H1 (cell line): ENCODE measurements around the gene FAM120C. TPM values are rescaled to one million over a fixed set of nuclear protein-coding genes. Genes with fewer than 3 reads are reported as not detected.

Experiments
- CTCF ChIA-PET: fragments of 300-600 bp; sonication (Branson Sonifier 250); formaldehyde crosslinking; loops from one replicate; lab custom pipeline; 2021; ENCODE audit not compliant: partially characterized antibody; lab: Charles Lee
- POLR2A ChIA-PET: fragments of 300-600 bp; sonication (Branson Sonifier 250); formaldehyde crosslinking; loops from one replicate; lab custom pipeline; 2021; ENCODE audit warnings: inconsistent platforms; ENCODE audit not compliant: partially characterized antibody; lab: Charles Lee
- DNase-seq, 2 experiments: peaks; one replicate each; pipeline versions ENCODE4 v3.0.0 to v3.0.0-alpha.2; 2010 to 2022; ENCODE audit warnings: low spot score in 2 of 2, low read depth in 1 of 2, mixed read lengths in 1 of 2
- FAIRE-seq: peaks from 2 replicates; lab custom pipeline; 2011; peaks lifted over from hg19 to GRCh38; lab: Jason Lieb, UNC
- H2AFZ ChIP-seq: 2 replicates; pipeline ENCODE4 v1.8.1; 2012; ENCODE audit warnings: low read length, inconsistent platforms
- H2AK5ac ChIP-seq: 2 replicates; pipeline ENCODE4 v1.6.1; 2013; ENCODE audit warnings: low read depth, low read length
- H2BK120ac ChIP-seq: replicated peaks from 2 replicates; pipeline ENCODE3; 2013; ENCODE audit warnings: low read depth, low read length, inconsistent platforms
- H2BK12ac ChIP-seq: 2 replicates; pipeline ENCODE4 v1.6.1; 2013; ENCODE audit warnings: low read depth, low read length
- H2BK15ac ChIP-seq: 2 replicates; pipeline ENCODE4 v1.6.1; 2013; ENCODE audit warnings: low read length
- H2BK20ac ChIP-seq: 2 replicates; pipeline ENCODE4 v1.6.1; 2013; ENCODE audit warnings: low read length
- H2BK5ac ChIP-seq: 2 replicates; pipeline ENCODE4 v1.6.1; 2013; ENCODE audit warnings: low read depth, low read length
- H3K14ac ChIP-seq: 2 replicates; pipeline ENCODE4 v1.6.1; 2013; ENCODE audit warnings: inconsistent platforms; ENCODE audit not compliant: insufficient read length
- H3K18ac ChIP-seq: 2 replicates; pipeline ENCODE4 v1.6.1; 2013; ENCODE audit warnings: low read length; ENCODE audit errors: extremely low read depth
- H3K23ac ChIP-seq: 2 replicates; pipeline ENCODE4 v1.6.1; 2013; ENCODE audit warnings: inconsistent platforms; ENCODE audit not compliant: insufficient read length
- H3K23me2 ChIP-seq: 2 replicates; pipeline ENCODE4 v1.6.1; 2013; ENCODE audit warnings: low read depth, low read length
- H3K27ac ChIP-seq: 2 replicates; pipeline ENCODE4 v1.6.1; 2011; ENCODE audit warnings: low read depth, low read length, inconsistent platforms
- H3K27me3 ChIP-seq, 4 experiments: replicated peaks in 1 of 4; 1 replicate in 1 of 4; 2 replicates in 3 of 4; pipeline versions ENCODE4 v1.6.1 to v1.8.1; 2011 to 2013; ENCODE audit warnings: low read length in 3 of 4, mild to moderate bottlenecking in 3 of 4, inconsistent platforms in 2 of 4, mixed read lengths in 2 of 4, moderate library complexity in 1 of 4; ENCODE audit not compliant: control insufficient read depth in 3 of 4, insufficient read depth in 3 of 4; ENCODE audit errors: extremely low read depth in 1 of 4
- H3K36me3 ChIP-seq, 4 experiments: 2 replicates each; pipeline versions ENCODE4 v1.6.1 to v1.8.1; 2011 to 2013; ENCODE audit warnings: mild to moderate bottlenecking in 4 of 4, low read length in 3 of 4, moderate library complexity in 2 of 4, control low read depth in 1 of 4, inconsistent platforms in 1 of 4; ENCODE audit not compliant: insufficient read depth in 4 of 4, control insufficient read depth in 2 of 4
- H3K4ac ChIP-seq: replicated peaks from 2 replicates; pipeline ENCODE3; 2013; ENCODE audit warnings: low read length, low read depth, mixed read lengths, inconsistent platforms; ENCODE audit not compliant: insufficient read length
- H3K4me1 ChIP-seq, 4 experiments: replicated peaks in 1 of 4; 1 replicate in 1 of 4; 2 replicates in 3 of 4; pipeline versions ENCODE4 v1.6.1 to v1.8.1; 2011 to 2013; ENCODE audit warnings: low read length in 3 of 4, inconsistent platforms in 2 of 4, mixed read lengths in 1 of 4; ENCODE audit not compliant: insufficient read depth in 4 of 4, control insufficient read depth in 3 of 4
- H3K4me2 ChIP-seq, 2 experiments: 2 replicates each; pipeline versions ENCODE4 v1.6.1 to v1.8.1; 2011 to 2013; ENCODE audit warnings: low read depth in 2 of 2, low read length in 2 of 2, control low read depth in 1 of 2, inconsistent platforms in 1 of 2, mild to moderate bottlenecking in 1 of 2; ENCODE audit not compliant: insufficient read depth in 1 of 2
- H3K4me3 ChIP-seq, 4 experiments: fragments of 200-600, 300-600 bp in 1 of 4; sonication (generic), shearing (Covaris generic), sonication (Bioruptor Twin) in 1 of 4; 2 replicates each; pipeline versions ENCODE4 v1.5.1 to v1.8.1; 2011 to 2016; ENCODE audit warnings: low read length in 4 of 4, low read depth in 3 of 4, control low read depth in 2 of 4, inconsistent platforms in 2 of 4, mild to moderate bottlenecking in 2 of 4, mixed read lengths in 1 of 4, moderate library complexity in 1 of 4; ENCODE audit not compliant: insufficient read depth in 2 of 4; ENCODE audit errors: extremely low read depth in 1 of 4
- H3K56ac ChIP-seq: replicated peaks from 2 replicates; pipeline ENCODE3; 2013; ENCODE audit warnings: low read depth, mild to moderate bottlenecking, mixed read lengths, low read length, inconsistent platforms; ENCODE audit not compliant: insufficient read length
- H3K79me1 ChIP-seq: 2 replicates; pipeline ENCODE4 v1.6.1; 2013; ENCODE audit warnings: low read depth, low read length, control low read depth
- H3K79me2 ChIP-seq, 2 experiments: 2 replicates each; pipeline versions ENCODE4 v1.6.1 to v1.8.1; 2012 to 2013; ENCODE audit warnings: low read length in 2 of 2, mild to moderate bottlenecking in 2 of 2, inconsistent platforms in 1 of 2; ENCODE audit not compliant: insufficient read depth in 2 of 2, control insufficient read depth in 1 of 2
- H3K9ac ChIP-seq, 4 experiments: replicated peaks in 1 of 4; 1 replicate in 1 of 4; 2 replicates in 3 of 4; pipeline versions ENCODE4 v1.6.1 to v1.8.1; 2011 to 2013; ENCODE audit warnings: low read depth in 3 of 4, low read length in 3 of 4, control low read depth in 2 of 4, mild to moderate bottlenecking in 2 of 4, moderate library complexity in 2 of 4, inconsistent platforms in 1 of 4; ENCODE audit errors: extremely low read depth in 1 of 4
- H3K9me3 ChIP-seq, 2 experiments: 2 replicates each; pipeline versions ENCODE4 v1.6.1 to v1.8.1; 2012 to 2013; ENCODE audit warnings: mild to moderate bottlenecking in 2 of 2, moderate library complexity in 2 of 2, control low read depth in 1 of 2, inconsistent platforms in 1 of 2, low read depth in 1 of 2, low read length in 1 of 2, mixed read lengths in 1 of 2; ENCODE audit not compliant: insufficient read depth in 2 of 2
- H4K20me1 ChIP-seq, 2 experiments: replicated peaks in 1 of 2; 2 replicates each; pipeline versions ENCODE3 to v1.8.1; 2011 to 2013; ENCODE audit warnings: inconsistent platforms in 2 of 2, low read length in 2 of 2, mild to moderate bottlenecking in 1 of 2; ENCODE audit not compliant: insufficient read depth in 2 of 2, control insufficient read depth in 1 of 2
- H4K5ac ChIP-seq: 2 replicates; pipeline ENCODE4 v1.6.1; 2013; ENCODE audit warnings: low read length, low read depth, mixed read lengths, inconsistent platforms; ENCODE audit not compliant: insufficient read length
- H4K8ac ChIP-seq: 2 replicates; pipeline ENCODE4 v1.8.0; 2013; ENCODE audit warnings: mild to moderate bottlenecking, moderate library complexity, low read length, inconsistent platforms; ENCODE audit not compliant: insufficient read depth; ENCODE audit errors: extremely low read depth
- H4K91ac ChIP-seq: replicated peaks from 2 replicates; pipeline ENCODE3; 2013; ENCODE audit warnings: low read length, mixed read lengths, inconsistent platforms; ENCODE audit not compliant: insufficient read length
- BACH1 ChIP-seq: IDR thresholded peaks from 2 replicates; pipeline ENCODE4 v1.6.1; 2012; ENCODE audit warnings: low read length, improper control_type of control experiment
- BRCA1 ChIP-seq: IDR thresholded peaks from 2 replicates; pipeline ENCODE4 v1.6.1; 2012; ENCODE audit warnings: low read depth, low read length, improper control_type of control experiment
- GTF2F1 ChIP-seq: IDR thresholded peaks from 2 replicates; pipeline ENCODE4 v1.6.1; 2012; ENCODE audit warnings: low read depth, low read length, improper control_type of control experiment, borderline replicate concordance
- JUN ChIP-seq: IDR thresholded peaks from 2 replicates; pipeline ENCODE4 v1.6.1; 2011; ENCODE audit warnings: low read depth, mild to moderate bottlenecking, improper control_type of control experiment, low read length
- JUND ChIP-seq: IDR thresholded peaks from 2 replicates; pipeline ENCODE4 v1.6.1; 2011; ENCODE audit warnings: mild to moderate bottlenecking, improper control_type of control experiment, low read length
- RXRA ChIP-seq: IDR thresholded peaks from 2 replicates; pipeline ENCODE4 v1.6.1; 2011; ENCODE audit warnings: low read depth, mild to moderate bottlenecking, low read length, moderate library complexity; ENCODE audit not compliant: insufficient read depth
- SP4 ChIP-seq: IDR thresholded peaks from 2 replicates; pipeline ENCODE4 v1.6.1; 2012; ENCODE audit warnings: low read length, inconsistent platforms
- WGBS, 2 experiments: shearing (Covaris generic) in 1 of 2; methylation state at CpG; one replicate each; pipeline versions ENCODE4 v1.1.6 to v1.1.7; 2013 to 2015; ENCODE audit warnings: low lambda C conversion rate in 2 of 2, mixed read lengths in 2 of 2, inconsistent platforms in 1 of 2, low coverage in 1 of 2, missing lambda C conversion rate in 1 of 2; ENCODE audit not compliant: insufficient replicate concordance in 2 of 2, insufficient coverage in 1 of 2, insufficient read length in 1 of 2; ENCODE audit errors: extremely low coverage in 1 of 2, missing lambda C conversion rate in 1 of 2; 5-methylcytosine and 5-hydroxymethylcytosine counted together
- polyA plus RNA-seq, 7 experiments: library from polyadenylated mRNA; depleted of rRNA in 3 of 7; stranded (reverse) in 5 of 7; unstranded in 2 of 7; fragments of >200 nt in 5 of 7; fragments of 200-250 nt in 2 of 7; gene quantifications; 1 replicate in 5 of 7; 2 replicates in 1 of 7; 4 replicates in 1 of 7; pipeline versions ENCODE4 v1.2.1 to v1.2.3, GENCODE V29; 2011 to 2013; ENCODE audit warnings: missing spikeins in 2 of 7, mixed read lengths in 2 of 7
- total RNA-seq: library from RNA; stranded (reverse); fragmentation: NEBNext Ultra II Directional; extraction: Animal tissue kit (Norgen Biotek cat#: 25700); gene quantifications from 2 replicates; pipeline ENCODE4 v1.2.1, GENCODE V29; 2021

Gene FAM120C
- total and polyA plus RNA-seq, 2 of the 8 experiments (the other 6 are each of a cell fraction or from before 2014, with no cell fraction given): 4.4 to 8.1 TPM

DNA sequence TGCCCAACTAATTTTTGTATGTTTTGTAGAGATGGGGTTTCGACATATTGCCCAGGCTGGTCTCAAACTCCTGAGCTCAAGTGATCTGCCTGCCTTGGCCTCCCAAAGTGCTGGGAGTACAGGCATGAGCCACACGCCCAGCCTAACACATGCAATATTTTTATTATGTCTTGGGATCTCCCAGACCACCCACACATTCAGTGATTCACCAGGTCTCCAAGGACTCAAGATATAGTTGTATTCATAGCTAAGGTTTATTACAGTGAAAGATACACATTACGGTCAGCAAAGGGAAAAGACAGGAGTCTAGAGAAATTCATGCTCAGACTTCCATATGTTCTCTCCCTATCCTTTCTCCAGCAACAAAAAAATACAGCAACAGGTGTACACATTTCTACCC, 25.5 kb upstream of the FAM120C start:
- Histone ChIP-seq H2AK5ac (no peak overlapping the region), H2BK20ac (no peak overlapping the region), H2BK12ac (no peak overlapping the region), H3K4ac (no peak overlapping the region), H3K23ac (no peak overlapping the region), H3K4me1 (no peaks in the 10 kb centered on the region), H3K36me3 (no peaks in the 10 kb centered on the region), H2AFZ (no peak overlapping the region), H2BK120ac (no peak overlapping the region), H4K8ac (no peak overlapping the region), H3K79me2 (no peaks in the 10 kb centered on the region), H3K14ac (no peak overlapping the region), H2BK5ac (no peak overlapping the region), H3K27ac (no peak overlapping the region), H3K23me2 (no peaks in the 10 kb centered on the region), H4K91ac (no peak overlapping the region), H3K56ac (no peak overlapping the region), H3K79me1 (no peaks in the 10 kb centered on the region), H3K27me3 (no peaks in the 10 kb centered on the region), H3K9me3 (no peaks in the 10 kb centered on the region), H3K4me2 (no peak overlapping the region), H2BK15ac (no peak overlapping the region), H3K18ac (no peak overlapping the region), H3K4me3 (no peak overlapping the region), H3K9ac (no peak overlapping the region), H4K20me1 (no peaks in the 10 kb centered on the region), H4K5ac (no peak overlapping the region)
- POLR2A ChIA-PET: no interaction called here
- WGBS, 2 experiments: 100% methylated on average over 3 of the region's 3 CpGs; no CpG with 5 or more reads in 1 of the 2 experiments
- TF ChIP-seq GTF2F1: no peak
- no peak for TF ChIP-seq JUN
- TF ChIP-seq RXRA: no peak
- no peak for TF ChIP-seq BRCA1
- TF ChIP-seq BACH1: no peak
- TF ChIP-seq JUND: no peak
- no peak for TF ChIP-seq SP4
- CTCF ChIA-PET: no interaction called here
- FAIRE-seq: no peak
- DNase-seq: no peak
